Breast epithelium (tissue), 3 donors: ENCODE data around the gene KRT26.

Experiments
- CTCF ChIP-seq, 3 donors: fragments of 450-650 bp; IDR thresholded peaks; one replicate each; pipeline ENCODE4 v1.5.1; 2016 to 2017; ENCODE audit warnings: antibody characterized with exemption in 3 of 3, mild to moderate bottlenecking in 3 of 3, moderate library complexity in 3 of 3
- POLR2A ChIP-seq: fragments of 450-650 bp; IDR thresholded peaks from one replicate; pipeline ENCODE4 v1.6.1; 2016; ENCODE audit warnings: antibody characterized with exemption, mild to moderate bottlenecking, moderate library complexity

- TF ChIP-seq CTCF (IDR thresholded peaks at IDR 0.05) (no peak), POLR2A (no peak)
Measured at GRCh38 chr17:40800381-40800780, 28.4 kb upstream of the KRT26 start.
